GM18907 (cell line): ENCODE results near the gene USP40.

Source experiments
- ATAC-seq: cut with Tn5 transposase; IDR thresholded peaks from one replicate; pipeline ENCODE4 v1.9.1; 2021; ENCODE audit warnings: mild to moderate bottlenecking, moderate library complexity; ENCODE audit not compliant: unreplicated experiment

The USP40 gene

DNA sequence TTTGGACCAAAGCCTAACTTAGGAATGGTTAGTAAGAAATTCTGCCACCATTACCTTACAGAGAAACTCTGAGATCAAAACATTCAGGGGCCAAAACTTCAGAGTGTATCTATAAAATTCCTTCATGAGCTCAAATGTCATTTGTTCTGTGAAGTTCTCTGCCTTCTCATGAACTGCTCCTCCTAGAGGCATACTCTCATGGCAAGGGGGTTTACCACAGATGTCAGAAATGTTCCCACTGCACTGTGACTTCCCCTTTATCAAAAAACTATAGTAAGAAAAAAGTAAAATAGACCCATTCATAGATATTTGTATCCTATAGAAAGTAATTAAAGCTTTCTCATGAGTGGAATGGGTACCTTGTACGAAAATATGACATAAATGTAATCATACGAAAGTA is 68.5 kb downstream of the USP40 start:
- no peak for ATAC-seq

GRCh38 chr2:233497692-233498091 is 68.9 kb downstream of the USP40 start:
- ATAC-seq, result no peak

GRCh38 chr2:233495503-233496496 is 70.8 kb downstream of the USP40 start:
- no peak for ATAC-seq

DNA sequence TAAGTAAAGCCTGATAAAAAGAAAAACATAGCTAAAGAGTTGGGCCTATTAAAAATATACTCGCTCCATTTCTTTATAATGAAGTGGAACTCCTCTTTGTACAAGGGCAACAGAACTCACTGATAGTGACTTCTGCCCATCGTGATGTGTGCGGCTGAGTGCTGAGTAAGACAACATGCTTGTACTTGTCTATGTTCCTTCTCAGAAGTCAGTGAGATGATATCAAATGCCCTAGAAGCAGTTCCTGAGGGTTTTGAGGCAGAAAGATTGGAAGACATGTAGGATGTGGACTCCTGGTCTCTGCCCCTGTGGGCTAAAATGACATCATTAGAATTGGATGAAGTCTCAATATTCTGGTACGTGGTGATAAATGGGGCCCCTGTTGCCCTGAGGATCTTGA is 73.8 kb downstream of the USP40 start:
- ATAC-seq, result no peak

GRCh38 chr2:233492078-233492477 is 74.5 kb downstream of the USP40 start:
- no peak for ATAC-seq

GRCh38 chr2:233491326-233491725 is 75.3 kb downstream of the USP40 start:
- ATAC-seq, result no peak

DNA sequence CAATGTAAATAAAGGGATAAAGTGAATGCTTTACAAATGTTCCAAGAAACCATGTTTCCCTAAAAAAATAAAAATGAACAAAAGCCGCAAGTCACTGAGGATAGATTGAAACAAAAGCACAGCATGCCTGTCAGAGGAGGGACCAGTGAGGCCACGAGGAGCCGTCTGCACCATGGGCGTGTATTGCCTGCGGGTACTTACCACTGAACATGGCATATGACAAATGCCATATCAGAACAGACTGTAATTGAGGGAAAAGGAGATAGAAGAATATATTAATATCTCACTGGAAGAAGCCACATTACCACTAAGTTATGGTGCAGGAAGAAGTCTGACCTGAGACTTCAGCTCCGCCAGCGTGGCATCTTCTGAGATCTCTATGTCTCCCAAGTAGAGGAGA is 75.8 kb downstream of the USP40 start:
- ATAC-seq, result no peak

GRCh38 chr2:233489666-233490065 is 76.9 kb downstream of the USP40 start:
- no peak for ATAC-seq

DNA sequence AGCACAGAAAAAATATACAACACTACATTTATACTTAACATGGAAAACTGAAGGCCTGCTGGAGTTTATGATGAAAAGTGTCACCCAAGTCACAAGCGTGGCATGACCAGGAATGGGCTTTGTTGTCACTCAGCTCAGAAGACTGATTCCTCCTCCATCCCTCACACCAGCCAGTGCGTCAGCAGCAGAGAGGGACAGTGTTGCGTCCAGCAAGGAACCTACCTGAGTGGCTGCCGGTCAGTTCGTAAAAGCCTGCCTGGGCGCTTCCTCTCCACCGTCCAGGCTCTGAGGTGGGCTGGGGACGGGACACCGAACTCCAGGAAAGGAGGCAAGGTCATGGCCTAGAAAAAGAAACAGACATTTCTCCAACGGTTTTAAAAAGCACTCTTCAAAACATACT is 77.4 kb downstream of the USP40 start:
- no peak for ATAC-seq

- no peak for ATAC-seq
Measured at GRCh38 chr2:233487748-233488345, 78.7 kb downstream of the USP40 start.

DNA sequence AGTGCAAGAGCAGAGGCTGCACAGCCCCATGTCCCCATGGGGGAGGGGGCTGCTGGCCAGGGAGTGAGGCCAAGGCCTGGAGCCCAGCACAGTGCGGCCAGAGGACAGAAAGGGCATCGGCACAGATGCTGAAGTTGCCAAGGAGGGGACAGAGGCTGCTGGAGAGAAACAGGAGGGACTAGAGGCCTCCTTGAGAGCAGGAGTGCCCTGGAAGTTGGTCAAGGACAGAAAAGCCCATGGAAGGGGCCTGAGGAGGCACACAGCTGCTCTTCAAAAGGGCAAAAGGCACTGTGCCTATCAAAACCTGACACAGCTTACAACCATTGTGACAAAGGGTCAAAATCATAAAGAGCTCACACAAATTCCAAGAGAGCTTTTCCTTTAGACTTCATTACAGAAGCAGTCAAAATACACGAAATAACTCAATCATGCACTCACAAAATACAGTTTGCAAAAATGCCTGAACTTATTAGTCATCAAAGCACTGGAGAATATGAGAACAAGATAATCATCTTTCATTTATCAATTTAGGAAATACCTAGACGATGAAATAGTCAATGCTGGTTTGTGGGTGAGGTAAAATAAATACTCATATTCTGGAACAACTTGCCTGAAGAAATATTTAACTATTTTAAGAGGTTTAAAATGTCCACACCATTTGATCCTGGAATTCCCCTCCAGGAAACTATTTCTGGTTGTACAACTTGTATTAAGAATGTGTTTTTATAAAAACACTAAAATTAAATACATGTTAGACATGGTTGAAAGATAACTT is 79.6 kb downstream of the USP40 start:
- ATAC-seq, result no peak

- no peak for ATAC-seq
Measured at GRCh38 chr2:233486357-233486756, 80.2 kb downstream of the USP40 start.

DNA sequence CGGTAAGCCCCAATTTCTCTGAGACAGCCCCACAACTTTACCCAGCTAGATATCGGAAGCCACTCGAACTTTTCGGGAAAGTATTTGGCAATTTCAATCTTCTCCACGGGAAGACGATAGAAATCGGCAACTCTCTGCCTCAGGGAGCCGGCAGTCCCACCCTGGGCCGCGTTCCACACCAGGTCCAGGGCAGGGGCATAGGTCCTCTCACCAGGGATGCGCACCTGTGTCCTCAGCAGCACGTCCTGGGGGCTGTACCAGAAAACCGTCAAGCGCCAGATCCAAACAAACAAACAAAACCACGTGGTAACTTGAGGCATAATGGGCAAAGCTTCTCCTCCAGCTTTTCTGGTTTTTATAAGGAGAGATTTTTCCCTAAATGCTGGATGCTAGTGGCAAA is 80.9 kb downstream of the USP40 start:
- no peak for ATAC-seq

DNA sequence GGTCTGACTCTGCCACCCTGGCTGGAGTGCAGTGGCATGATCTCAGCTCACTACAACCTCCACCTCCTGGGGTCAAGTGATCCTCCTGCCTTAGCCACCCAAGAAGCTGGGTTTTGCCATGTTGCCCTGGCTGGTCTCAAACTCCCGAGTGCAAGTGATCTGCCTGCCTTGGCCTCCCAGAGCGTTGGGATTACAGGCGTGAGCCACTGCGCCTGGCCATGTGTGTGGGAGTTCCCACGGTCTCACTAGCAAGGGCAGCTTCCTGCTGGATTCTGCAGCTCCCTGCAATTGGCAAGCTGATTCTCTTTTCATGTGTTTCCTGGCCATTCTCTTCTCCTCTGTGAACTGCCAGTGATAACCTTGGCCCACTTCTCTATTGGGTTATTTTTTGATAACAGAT is 84.0 kb downstream of the USP40 start:
- ATAC-seq, result no peak

- ATAC-seq, result no peak
Measured at GRCh38 chr2:233481368-233482142, 85.0 kb downstream of the USP40 start.

DNA sequence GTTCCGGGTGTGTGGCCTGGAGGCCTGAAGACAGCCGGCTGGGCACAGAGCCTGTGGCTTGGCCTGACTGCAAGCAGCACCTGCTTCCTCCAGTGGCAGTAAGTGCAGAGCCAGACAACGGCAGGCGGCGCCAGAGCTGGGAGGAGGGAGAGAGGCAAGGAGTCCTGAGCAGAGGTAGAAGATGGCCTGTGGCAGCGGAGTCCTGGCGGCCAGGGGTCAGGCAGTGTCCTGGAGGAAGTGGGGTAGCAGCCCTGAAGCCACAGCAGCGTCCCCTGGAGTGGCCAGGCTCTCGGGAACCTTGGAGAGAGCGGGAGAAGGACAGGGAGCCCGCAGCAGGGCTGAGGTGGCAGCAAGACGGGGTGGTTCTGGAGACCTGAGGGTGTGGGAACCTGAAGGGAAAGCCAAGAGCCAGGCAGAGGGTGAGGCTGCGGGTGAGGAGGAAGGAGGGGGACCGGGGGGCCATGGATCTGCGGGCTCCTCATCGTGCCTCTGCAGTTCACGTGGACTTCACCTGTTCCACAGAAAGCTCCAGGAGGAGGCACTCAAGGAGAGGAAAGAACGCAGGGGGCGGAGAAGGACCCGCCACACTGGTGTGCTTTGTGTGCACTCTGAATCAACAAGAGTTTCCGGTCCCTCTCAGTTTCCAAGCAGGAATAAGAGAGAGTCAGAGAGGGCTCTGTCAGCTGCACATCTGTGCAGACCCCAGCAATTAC is 85.9 kb downstream of the USP40 start:
- no peak for ATAC-seq

GRCh38 chr2:233479616-233480489 is 86.7 kb downstream of the USP40 start:
- ATAC-seq, result no peak

- ATAC-seq, result no peak
Measured at GRCh38 chr2:233477548-233478433, 88.8 kb downstream of the USP40 start.
